Endothelial cell (in vitro differentiated cells): Measurements from ENCODE around the gene KBTBD13. TPM values are rescaled to one million over a fixed set of nuclear protein-coding genes. Genes with fewer than 3 reads are reported as not detected.
A peak's percentile ranks its signal among the peaks of the same experiment; 100 is the strongest.

Experiments used
- DNase-seq: peaks from one replicate; pipeline ENCODE4 v3.0.0; 2021; ENCODE audit warnings: low spot score
- H3K27ac Mint-ChIP-seq: one replicate; pipeline ENCODE4 v1.8.0; 2021; ENCODE audit warnings: mixed read lengths, inconsistent platforms; ENCODE audit not compliant: unreplicated experiment
- H3K27me3 Mint-ChIP-seq: one replicate; pipeline ENCODE4 v1.8.0; 2021; ENCODE audit warnings: mild to moderate bottlenecking, moderate library complexity, mixed read lengths, inconsistent platforms; ENCODE audit not compliant: unreplicated experiment
- H3K36me3 Mint-ChIP-seq: one replicate; pipeline ENCODE4 v1.8.0; 2021; ENCODE audit warnings: mild to moderate bottlenecking, low read depth, mixed read lengths, inconsistent platforms; ENCODE audit not compliant: unreplicated experiment
- H3K4me1 Mint-ChIP-seq: one replicate; pipeline ENCODE4 v1.8.0; 2021; ENCODE audit warnings: mild to moderate bottlenecking, mixed read lengths, inconsistent platforms; ENCODE audit not compliant: unreplicated experiment
- H3K4me3 Mint-ChIP-seq: one replicate; pipeline ENCODE4 v1.8.0; 2021; ENCODE audit warnings: mild to moderate bottlenecking, mixed read lengths, inconsistent platforms; ENCODE audit not compliant: unreplicated experiment
- H3K9me3 Mint-ChIP-seq: one replicate; pipeline ENCODE4 v1.8.0; 2021; ENCODE audit warnings: mixed read lengths, inconsistent platforms; ENCODE audit not compliant: unreplicated experiment
- CTCF ChIP-seq: fragments of 200-600 bp; sonication (generic); IDR thresholded peaks from one replicate; pipeline ENCODE4 v1.5.0; 2021; ENCODE audit warnings: antibody characterized with exemption; ENCODE audit not compliant: unreplicated experiment
- total RNA-seq: library from RNA; stranded (reverse); fragmentation: NEBNext Ultra II Directional; extraction: Animal tissue kit (Norgen Biotek cat#: 25700); gene quantifications from one replicate; pipeline ENCODE4 v1.2.1, GENCODE V29; 2021; ENCODE audit not compliant: unreplicated experiment

KBTBD13 gene
- total RNA-seq, 1 donor from 2014 or later, result not detected

GRCh38 chr15:65079580-65079979, 3.0 kb downstream of the KBTBD13 start:
- peaks cover 31% of the 10 kb centered on the region for H3K4me1 Mint-ChIP-seq
- TF ChIP-seq CTCF, result no peak

GRCh38 chr15:65081270-65081669, 4.7 kb downstream of the KBTBD13 start:
- no peak for TF ChIP-seq CTCF
- H3K4me3 Mint-ChIP-seq, result no peak overlapping the region
- H3K36me3 Mint-ChIP-seq, result peaks cover 6% of the 10 kb centered on the region
- no peak overlapping the region for H3K27ac Mint-ChIP-seq
- H3K4me1 Mint-ChIP-seq, result peaks cover 31% of the 10 kb centered on the region
- H3K9me3 Mint-ChIP-seq, result no peaks in the 10 kb centered on the region
- peaks cover 18% of the 10 kb centered on the region for H3K27me3 Mint-ChIP-seq
- no peak for DNase-seq

More at GRCh38 chr15:65079580-65079979, 3.0 kb downstream of the KBTBD13 start:
- Mint-ChIP-seq H3K36me3 (peaks cover 6% of the 10 kb centered on the region), H3K27me3 (peaks cover 18% of the 10 kb centered on the region), H3K9me3 (no peaks in the 10 kb centered on the region), H3K27ac (no peak overlapping the region), H3K4me3 (no peak overlapping the region)
- no peak for DNase-seq

GRCh38 chr15:65081758-65082157, 5.2 kb downstream of the KBTBD13 start:
- Mint-ChIP-seq H3K4me1 (peaks cover 31% of the 10 kb centered on the region), H3K27ac (no peak overlapping the region), H3K36me3 (peaks cover 6% of the 10 kb centered on the region), H3K4me3 (no peak overlapping the region), H3K27me3 (peaks cover 18% of the 10 kb centered on the region), H3K9me3 (no peaks in the 10 kb centered on the region)
- TF ChIP-seq CTCF, result no peak
- DNase-seq, result no peak

- Mint-ChIP-seq H3K9me3 (no peaks in the 10 kb centered on the region), H3K4me1 (peaks cover 31% of the 10 kb centered on the region), H3K36me3 (peaks cover 6% of the 10 kb centered on the region), H3K4me3 (peak overlapping the region; percentile 3), H3K27ac (no peak overlapping the region), H3K27me3 (peaks cover 18% of the 10 kb centered on the region)
- DNase-seq, result no peak
- TF ChIP-seq CTCF, result no peak
Observed at GRCh38 chr15:65082303-65082953, 5.9 kb downstream of the KBTBD13 start.

GRCh38 chr15:65083262-65083701, 6.7 kb downstream of the KBTBD13 start:
- no peak overlapping the region for H3K27ac Mint-ChIP-seq
- TF ChIP-seq CTCF, result no peak
- DNase-seq, result no peak
- no peaks in the 10 kb centered on the region for H3K9me3 Mint-ChIP-seq
- no peak overlapping the region for H3K4me3 Mint-ChIP-seq
- peaks cover 15% of the 10 kb centered on the region for H3K27me3 Mint-ChIP-seq
- peaks cover 4% of the 10 kb centered on the region for H3K36me3 Mint-ChIP-seq
- H3K4me1 Mint-ChIP-seq, result peaks cover 27% of the 10 kb centered on the region
